SK-N-SH (cell line): ENCODE measurements around the gene EPHB4. TPM values are rescaled to one million over a fixed set of nuclear protein-coding genes. Genes with fewer than 3 reads are reported as not detected.
"Not testable (repeated sequence)": the region's sequence is repeated elsewhere in the genome, so short reads cannot be mapped to it uniquely, and the experiment has no call there.

Experiments
- CTCF ChIA-PET: fragments of 300-600, 350-600 bp; formaldehyde crosslinking; extraction: SDS; loops from one replicate; lab custom pipeline; 2021; lab: Yijun Ruan, JAX
- POLR2A ChIA-PET: fragments of 350-600 bp; sonication (Branson Sonifier 250); formaldehyde crosslinking; extraction: SDS; loops from one replicate; lab custom pipeline; 2020; ENCODE audit warnings: antibody characterized with exemption, inconsistent platforms; lab: Yijun Ruan, JAX
- DNase-seq: peaks from one replicate; pipeline ENCODE4 v3.0.0; 2012
- H2AFZ ChIP-seq: fragments of 200-600 bp; sonication (generic); 2 replicates; pipeline ENCODE4 v1.8.1; 2016; ENCODE audit warnings: antibody characterized with exemption, mild to moderate bottlenecking, low read depth
- H3F3A ChIP-seq: fragments of 200-600 bp; sonication (generic); replicated peaks from 2 replicates; pipeline ENCODE3; 2016; ENCODE audit warnings: antibody characterized with exemption, mild to moderate bottlenecking; ENCODE audit not compliant: insufficient read depth
- H3K27ac ChIP-seq, 2 experiments: fragments of 200-500 bp in 1 of 2; fragments of 200-600 bp in 1 of 2; sonication (Bioruptor generic) in 1 of 2; sonication (generic), shearing (Covaris generic) in 1 of 2; 2 replicates each; pipeline versions ENCODE4 v1.5.1 to v1.6.1; 2014 to 2016; ENCODE audit warnings: low read depth in 2 of 2, inconsistent platforms in 1 of 2, low read length in 1 of 2, mild to moderate bottlenecking in 1 of 2, mixed read lengths in 1 of 2
- H3K27me3 ChIP-seq: fragments of 200-600 bp; sonication (generic), shearing (Covaris generic); 2 replicates; pipeline ENCODE4 v1.6.1; 2016; ENCODE audit warnings: mixed run types; ENCODE audit not compliant: insufficient read depth
- H3K36me3 ChIP-seq, 2 experiments: fragments of 200-500 bp in 1 of 2; fragments of 200-600 bp in 1 of 2; sonication (Bioruptor generic) in 1 of 2; sonication (generic) in 1 of 2; replicated peaks in 1 of 2; 2 replicates each; pipeline versions ENCODE3 to v1.5.1; 2014 to 2016; ENCODE audit warnings: low read length in 1 of 2, mild to moderate bottlenecking in 1 of 2; ENCODE audit not compliant: insufficient read depth in 2 of 2, control insufficient read depth in 1 of 2
- H3K4me1 ChIP-seq, 2 experiments: fragments of 200-500 bp in 1 of 2; fragments of 200-600 bp in 1 of 2; sonication (Bioruptor generic) in 1 of 2; sonication (generic), shearing (Covaris generic) in 1 of 2; 2 replicates each; pipeline versions ENCODE4 v1.5.1 to v1.6.1; 2014 to 2016; ENCODE audit warnings: low read depth in 1 of 2, low read length in 1 of 2, mixed run types in 1 of 2; ENCODE audit not compliant: insufficient read depth in 2 of 2, control insufficient read depth in 1 of 2
- H3K4me2 ChIP-seq: fragments of 200-600 bp; sonication (generic), shearing (Covaris generic); 2 replicates; pipeline ENCODE4 v1.6.1; 2017; ENCODE audit warnings: mixed run types
- H3K4me3 ChIP-seq, 2 experiments: fragments of 200-500 bp in 1 of 2; fragments of 200-600 bp in 1 of 2; sonication (Bioruptor generic) in 1 of 2; sonication (generic), shearing (Covaris generic) in 1 of 2; 2 replicates each; pipeline versions ENCODE4 v1.5.1 to v1.8.1; 2014 to 2016; ENCODE audit warnings: low read depth in 2 of 2, inconsistent platforms in 1 of 2, low read length in 1 of 2, mild to moderate bottlenecking in 1 of 2, mixed read lengths in 1 of 2, moderate library complexity in 1 of 2
- H3K79me2 ChIP-seq: fragments of 200-600 bp; sonication (generic); 2 replicates; pipeline ENCODE4 v1.8.1; 2017; ENCODE audit warnings: mild to moderate bottlenecking; ENCODE audit not compliant: insufficient read depth
- H3K9ac ChIP-seq: fragments of 200-600 bp; sonication (generic); 2 replicates; pipeline ENCODE4 v1.6.1; 2017; ENCODE audit warnings: mixed run types
- H3K9me2 ChIP-seq: fragments of 200-600 bp; sonication (generic); 2 replicates; pipeline ENCODE4 v1.6.1; 2017; ENCODE audit warnings: mixed run types
- H3K9me3 ChIP-seq: fragments of 200-600 bp; sonication (generic); 2 replicates; pipeline ENCODE4 v1.6.1; 2017; ENCODE audit warnings: mixed run types, mild to moderate bottlenecking, moderate library complexity
- H4K20me1 ChIP-seq: fragments of 200-600 bp; sonication (generic); 2 replicates; pipeline ENCODE4 v1.6.1; 2017; ENCODE audit warnings: mild to moderate bottlenecking, mixed run types; ENCODE audit not compliant: insufficient read depth
- ELF1 ChIP-seq: IDR thresholded peaks from 2 replicates; pipeline ENCODE4 v1.4.0; 2012
- EZH2phosphoT487 ChIP-seq: fragments of 200-600 bp; sonication (generic); IDR thresholded peaks from 2 replicates; pipeline ENCODE4 v1.6.1; 2017; ENCODE audit warnings: low read depth, mixed run types, mild to moderate bottlenecking, antibody characterized with exemption, moderate library complexity, borderline replicate concordance
- FOSL2 ChIP-seq: IDR thresholded peaks from 2 replicates; pipeline ENCODE4 v1.4.0; 2012; ENCODE audit warnings: low read depth, mild to moderate bottlenecking, moderate library complexity, borderline replicate concordance
- GATA2 ChIP-seq: sonication (generic); formaldehyde crosslinking; IDR thresholded peaks from 2 replicates; pipeline ENCODE4 v1.5.0; 2020; ENCODE audit warnings: mild to moderate bottlenecking, missing genetic modification reagents
- NFIC ChIP-seq: IDR thresholded peaks from 2 replicates; pipeline ENCODE4 v1.4.0; 2012; ENCODE audit warnings: borderline replicate concordance
- RAD21 ChIP-seq: IDR thresholded peaks from 2 replicates; pipeline ENCODE4 v1.6.1; 2012; ENCODE audit warnings: mild to moderate bottlenecking, low read length
- RCOR1 ChIP-seq: fragments of 150-350 bp; IDR thresholded peaks from 2 replicates; pipeline ENCODE4 v1.6.1; 2017; ENCODE audit warnings: antibody characterized with exemption, low read length
- RXRA ChIP-seq: IDR thresholded peaks from 2 replicates; pipeline ENCODE4 v1.4.0; 2012; ENCODE audit warnings: low read depth, mild to moderate bottlenecking, borderline replicate concordance
- SMC3 ChIP-seq: IDR thresholded peaks from 2 replicates; pipeline ENCODE4 v1.6.1; 2012; ENCODE audit warnings: low read depth, low read length, improper control_type of control experiment
- WGBS: methylation state at CpG from one replicate; pipeline ENCODE4 v1.1.6; 2017; ENCODE audit warnings: low lambda C conversion rate; 5-methylcytosine and 5-hydroxymethylcytosine counted together
- polyA plus RNA-seq, 3 experiments: library from polyadenylated mRNA; depleted of rRNA; stranded (reverse); fragments of >200 nt; gene quantifications; 2 replicates each; pipeline ENCODE4 v1.2.3, GENCODE V29; 2012
- TF ChIP-seq, protein P1 (sequence below): IDR thresholded peaks from 2 replicates; pipeline ENCODE4 v1.6.1; 2012; ENCODE audit warnings: mild to moderate bottlenecking, low read depth, low read length, moderate library complexity

EPHB4 gene
- polyA plus RNA-seq, 1 of the 3 experiments (the other 2 are of a cell fraction) = 64.4 TPM

DNA sequence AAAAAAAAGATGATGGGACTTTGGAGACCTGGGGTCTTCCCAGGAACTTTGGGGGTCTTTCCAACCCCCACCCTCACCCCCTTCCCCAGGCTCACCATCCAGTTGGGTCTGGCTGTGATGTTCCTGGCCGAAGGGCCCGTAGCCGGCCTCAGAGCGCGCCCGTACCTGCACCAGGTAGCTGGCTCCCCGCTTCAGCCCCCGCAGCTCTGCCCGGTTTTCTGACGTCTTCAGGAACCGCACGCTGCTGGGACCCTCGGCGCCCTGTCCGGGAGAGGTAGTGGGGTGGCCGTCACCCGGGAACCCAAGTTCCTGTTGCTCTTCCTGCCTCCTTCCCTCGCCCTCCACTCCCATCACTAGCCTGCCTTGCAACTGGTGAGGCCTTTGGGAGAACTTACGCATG, 10.2 kb downstream of the EPHB4 start:
- Histone ChIP-seq H3K9me3 (no peaks in the 10 kb centered on the region), H3K36me3 (peaks cover 16 to 74% of the 10 kb centered on the region in 2 experiments), H4K20me1 (no peaks in the 10 kb centered on the region), H3K27ac (no peak overlapping the region), H3K9ac (no peak overlapping the region), H3K79me2 (no peaks in the 10 kb centered on the region), H3K4me1 (no peaks in the 10 kb centered on the region), H3K4me3 (no peak overlapping the region), H3K27me3 (no peaks in the 10 kb centered on the region), H3K9me2 (no peaks in the 10 kb centered on the region), H2AFZ (no peak overlapping the region), H3F3A (no peaks in the 10 kb centered on the region), H3K4me2 (no peak overlapping the region)
- ChIA-PET POLR2A (no interaction called here), CTCF (interaction anchor here (5.2 to 11.8 kb wide), 2 partner anchors 11 to 15 kb away, joined by 38 to 84 read pairs; partner anchors contain the start of gene EPHB4)
- 96% methylated on average over 19 of the region's 19 CpGs for WGBS
- TF ChIP-seq ELF1 (no peak), RCOR1 (no peak), NFIC (no peak), RAD21 (no peak), FOSL2 (no peak), RXRA (no peak)
- TF ChIP-seq, protein P1, sequence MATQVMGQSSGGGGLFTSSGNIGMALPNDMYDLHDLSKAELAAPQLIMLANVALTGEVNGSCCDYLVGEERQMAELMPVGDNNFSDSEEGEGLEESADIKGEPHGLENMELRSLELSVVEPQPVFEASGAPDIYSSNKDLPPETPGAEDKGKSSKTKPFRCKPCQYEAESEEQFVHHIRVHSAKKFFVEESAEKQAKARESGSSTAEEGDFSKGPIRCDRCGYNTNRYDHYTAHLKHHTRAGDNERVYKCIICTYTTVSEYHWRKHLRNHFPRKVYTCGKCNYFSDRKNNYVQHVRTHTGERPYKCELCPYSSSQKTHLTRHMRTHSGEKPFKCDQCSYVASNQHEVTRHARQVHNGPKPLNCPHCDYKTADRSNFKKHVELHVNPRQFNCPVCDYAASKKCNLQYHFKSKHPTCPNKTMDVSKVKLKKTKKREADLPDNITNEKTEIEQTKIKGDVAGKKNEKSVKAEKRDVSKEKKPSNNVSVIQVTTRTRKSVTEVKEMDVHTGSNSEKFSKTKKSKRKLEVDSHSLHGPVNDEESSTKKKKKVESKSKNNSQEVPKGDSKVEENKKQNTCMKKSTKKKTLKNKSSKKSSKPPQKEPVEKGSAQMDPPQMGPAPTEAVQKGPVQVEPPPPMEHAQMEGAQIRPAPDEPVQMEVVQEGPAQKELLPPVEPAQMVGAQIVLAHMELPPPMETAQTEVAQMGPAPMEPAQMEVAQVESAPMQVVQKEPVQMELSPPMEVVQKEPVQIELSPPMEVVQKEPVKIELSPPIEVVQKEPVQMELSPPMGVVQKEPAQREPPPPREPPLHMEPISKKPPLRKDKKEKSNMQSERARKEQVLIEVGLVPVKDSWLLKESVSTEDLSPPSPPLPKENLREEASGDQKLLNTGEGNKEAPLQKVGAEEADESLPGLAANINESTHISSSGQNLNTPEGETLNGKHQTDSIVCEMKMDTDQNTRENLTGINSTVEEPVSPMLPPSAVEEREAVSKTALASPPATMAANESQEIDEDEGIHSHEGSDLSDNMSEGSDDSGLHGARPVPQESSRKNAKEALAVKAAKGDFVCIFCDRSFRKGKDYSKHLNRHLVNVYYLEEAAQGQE = no peak
- no peak for DNase-seq

- not testable (repeated sequence) for H3K27me3 ChIP-seq, DNase-seq, H3K9me2 ChIP-seq, H2AFZ ChIP-seq, H3K4me3 ChIP-seq, H3K9ac ChIP-seq, H3K4me1 ChIP-seq, H3K79me2 ChIP-seq, H4K20me1 ChIP-seq, H3F3A ChIP-seq, H3K27ac ChIP-seq, H3K4me2 ChIP-seq, H3K9me3 ChIP-seq
- 94% methylated on average over 16 of the region's 16 CpGs for WGBS
- ChIA-PET CTCF (interaction anchor here (0.9 to 11.8 kb wide), 5 partner anchors 10 to 824 kb away, joined by 3 to 84 read pairs (median 7); partner anchors contain the start of genes EPHB4 and POP7), POLR2A (interaction anchor here (0.7 to 1.3 kb wide), 2 partner anchors 12 to 13 kb away, joined by 4 to 6 read pairs; no protein-coding TSS in a partner anchor)
- H3K36me3 ChIP-seq = peaks cover 16 to 72% of the 10 kb centered on the region in 2 experiments
Observed at GRCh38 chr7:100816515-100816914, 10.8 kb downstream of the EPHB4 start.

GRCh38 chr7:100812729-100813128, 14.6 kb downstream of the EPHB4 start:
- WGBS = 98% methylated on average over 22 of the region's 22 CpGs

More at GRCh38 chr7:100812729-100813128, 14.6 kb downstream of the EPHB4 start:
- Histone ChIP-seq H3K36me3 (peaks cover 8 to 70% of the 10 kb centered on the region in 2 experiments), H2AFZ (no peak overlapping the region), H3K4me2 (no peak overlapping the region), H3K79me2 (no peaks in the 10 kb centered on the region), H3F3A (no peaks in the 10 kb centered on the region), H3K9me3 (no peaks in the 10 kb centered on the region), H3K9ac (no peak overlapping the region), H4K20me1 (no peaks in the 10 kb centered on the region), H3K9me2 (no peaks in the 10 kb centered on the region), H3K4me3 (no peak overlapping the region), H3K27ac (no peak overlapping the region), H3K4me1 (no peaks in the 10 kb centered on the region), H3K27me3 (no peaks in the 10 kb centered on the region)
- ChIA-PET POLR2A (no interaction called here), CTCF (interaction anchor here (1.1 to 11.8 kb wide), 3 partner anchors 11 to 39 kb away, joined by 3 to 84 read pairs (median 11); partner anchors contain the start of gene SLC12A9)
- DNase-seq = no peak
- no peak for TF ChIP-seq GATA2 (CRISPR knock-in tag)
- TF ChIP-seq EZH2phosphoT487 = no peak
- no peak for TF ChIP-seq SMC3
